H9 (cell line): ENCODE results near the gene HKDC1. TPM values are rescaled to one million over a fixed set of nuclear protein-coding genes. Genes with fewer than 3 reads are reported as not detected.

Experiments
- DNase-seq: peaks from one replicate; pipeline ENCODE4 v3.0.0-alpha.2; 2017
- H2AFZ ChIP-seq: one replicate; pipeline ENCODE4 v1.6.1; 2013; ENCODE audit warnings: mild to moderate bottlenecking, low read length, control low read depth, moderate library complexity
- H2AK5ac ChIP-seq: 2 replicates; pipeline ENCODE4 v1.6.1; 2013; ENCODE audit warnings: low read length, control low read depth, mixed read lengths; ENCODE audit not compliant: insufficient read length
- H2BK120ac ChIP-seq: one replicate; pipeline ENCODE4 v1.6.1; 2013; ENCODE audit warnings: low read depth, mild to moderate bottlenecking, low read length, control low read depth, inconsistent platforms; ENCODE audit not compliant: poor library complexity, severe bottlenecking
- H2BK12ac ChIP-seq: 2 replicates; pipeline ENCODE4 v1.6.1; 2013; ENCODE audit warnings: low read length, control low read depth, mixed read lengths, low read depth; ENCODE audit not compliant: insufficient read length
- H2BK15ac ChIP-seq: 2 replicates; pipeline ENCODE4 v1.6.1; 2013; ENCODE audit warnings: low read depth, low read length, control low read depth
- H2BK20ac ChIP-seq: one replicate; pipeline ENCODE4 v1.6.1; 2013; ENCODE audit warnings: low read depth, mild to moderate bottlenecking, low read length, control low read depth, inconsistent platforms; ENCODE audit not compliant: poor library complexity, severe bottlenecking
- H2BK5ac ChIP-seq: 2 replicates; pipeline ENCODE4 v1.6.1; 2013; ENCODE audit warnings: low read length, control low read depth, mixed read lengths; ENCODE audit not compliant: insufficient read length
- H3K14ac ChIP-seq: 2 replicates; pipeline ENCODE4 v1.6.1; 2013; ENCODE audit warnings: low read length, control low read depth; ENCODE audit not compliant: insufficient read depth
- H3K18ac ChIP-seq: 2 replicates; pipeline ENCODE4 v1.6.1; 2013; ENCODE audit warnings: low read depth, mild to moderate bottlenecking, mixed read lengths, low read length, control low read depth; ENCODE audit not compliant: insufficient read length
- H3K23ac ChIP-seq: 2 replicates; pipeline ENCODE4 v1.6.1; 2013; ENCODE audit warnings: low read length, control low read depth, mixed read lengths, low read depth; ENCODE audit not compliant: insufficient read length
- H3K23me2 ChIP-seq: 2 replicates; pipeline ENCODE4 v1.6.1; 2013; ENCODE audit warnings: low read depth, mild to moderate bottlenecking, mixed read lengths, low read length, control low read depth; ENCODE audit not compliant: insufficient read length, poor library complexity, severe bottlenecking
- H3K27ac ChIP-seq: 2 replicates; pipeline ENCODE4 v1.5.1; 2013; ENCODE audit warnings: low read length, control low read depth, mixed read lengths, low read depth; ENCODE audit not compliant: insufficient read length
- H3K27me3 ChIP-seq: 2 replicates; pipeline ENCODE4 v1.6.1; 2013; ENCODE audit warnings: low read length, control low read depth, inconsistent platforms; ENCODE audit not compliant: insufficient read depth
- H3K4ac ChIP-seq: 2 replicates; pipeline ENCODE4 v1.6.1; 2013; ENCODE audit warnings: low read depth, mild to moderate bottlenecking, control low read depth, inconsistent platforms, low read length, moderate library complexity
- H3K4me1 ChIP-seq: 2 replicates; pipeline ENCODE4 v1.6.1; 2013; ENCODE audit warnings: low read length, control low read depth, inconsistent platforms; ENCODE audit not compliant: insufficient read depth
- H3K4me2 ChIP-seq: 2 replicates; pipeline ENCODE4 v1.6.1; 2013; ENCODE audit warnings: low read length, control low read depth, mixed read lengths; ENCODE audit not compliant: insufficient read length, insufficient read depth
- H3K56ac ChIP-seq: 2 replicates; pipeline ENCODE4 v1.6.1; 2013; ENCODE audit warnings: low read depth, mild to moderate bottlenecking, mixed read lengths, low read length, control low read depth; ENCODE audit not compliant: insufficient read length
- H3K79me1 ChIP-seq: 2 replicates; pipeline ENCODE4 v1.6.1; 2013; ENCODE audit warnings: low read depth, mild to moderate bottlenecking, moderate library complexity, low read length, control low read depth, inconsistent platforms; ENCODE audit not compliant: insufficient read depth, poor library complexity, severe bottlenecking
- H3K79me2 ChIP-seq: 2 replicates; pipeline ENCODE4 v1.6.1; 2013; ENCODE audit warnings: low read length, control low read depth, inconsistent platforms; ENCODE audit not compliant: insufficient read depth
- H3K9ac ChIP-seq: 2 replicates; pipeline ENCODE4 v1.6.1; 2013; ENCODE audit warnings: low read length, control low read depth, mixed read lengths; ENCODE audit not compliant: insufficient read length; ENCODE audit errors: extremely low read depth
- H3K9me3 ChIP-seq: one replicate; pipeline ENCODE4 v1.6.1; 2013; ENCODE audit warnings: low read depth, low read length, inconsistent platforms; ENCODE audit not compliant: control insufficient read depth
- H3T11ph ChIP-seq: one replicate; pipeline ENCODE4 v1.6.1; 2013; ENCODE audit warnings: mild to moderate bottlenecking, low read length, control low read depth, inconsistent platforms
- H4K20me1 ChIP-seq: one replicate; pipeline ENCODE4 v1.6.1; 2013; ENCODE audit not compliant: control insufficient read depth, insufficient read length, insufficient read depth
- H4K5ac ChIP-seq: 2 replicates; pipeline ENCODE4 v1.6.1; 2013; ENCODE audit warnings: low read depth, mild to moderate bottlenecking, mixed read lengths, low read length, control low read depth; ENCODE audit not compliant: insufficient read length
- H4K8ac ChIP-seq: replicated peaks from 2 replicates; pipeline ENCODE4 v1.6.1; 2013; ENCODE audit warnings: low read length, control low read depth, mixed read lengths, low read depth; ENCODE audit not compliant: insufficient read length
- H4K91ac ChIP-seq: 2 replicates; pipeline ENCODE4 v1.6.1; 2013; ENCODE audit warnings: low read depth, mild to moderate bottlenecking, moderate library complexity, mixed read lengths, low read length, control low read depth; ENCODE audit not compliant: insufficient read length
- H3K27ac Mint-ChIP-seq, 3 experiments: 2 replicates in 2 of 3; 3 replicates in 1 of 3; pipeline ENCODE4 v1.8.0; 2020 to 2021; ENCODE audit warnings: mixed read lengths in 3 of 3, mild to moderate bottlenecking in 1 of 3, moderate library complexity in 1 of 3
- H3K27me3 Mint-ChIP-seq: 2 replicates; pipeline ENCODE4 v1.8.0; 2021; ENCODE audit warnings: low read depth, mild to moderate bottlenecking, moderate library complexity, mixed read lengths
- H3K36me3 Mint-ChIP-seq, 3 experiments: 2 replicates in 2 of 3; 3 replicates in 1 of 3; pipeline ENCODE4 v1.8.0; 2020 to 2021; ENCODE audit warnings: low read depth in 3 of 3, mixed read lengths in 3 of 3; ENCODE audit not compliant: insufficient read depth in 1 of 3
- H3K4me1 Mint-ChIP-seq, 2 experiments: 2 replicates each; pipeline ENCODE4 v1.8.0; 2020; ENCODE audit warnings: mixed read lengths in 2 of 2
- H3K4me3 Mint-ChIP-seq, 2 experiments: 2 replicates in 1 of 2; 3 replicates in 1 of 2; pipeline ENCODE4 v1.8.0; 2020 to 2021; ENCODE audit warnings: mild to moderate bottlenecking in 2 of 2, mixed read lengths in 2 of 2, moderate library complexity in 1 of 2
- H3K9me3 Mint-ChIP-seq, 2 experiments: 2 replicates in 1 of 2; 3 replicates in 1 of 2; pipeline ENCODE4 v1.8.0; 2020; ENCODE audit warnings: mild to moderate bottlenecking in 2 of 2, mixed read lengths in 2 of 2, moderate library complexity in 1 of 2
- CTCF ChIP-seq: fragments of 200-600 bp; sonication (generic); conservative IDR thresholded peaks from 3 replicates; pipeline ENCODE4 v1.8.0; 2021; ENCODE audit warnings: antibody characterized with exemption, mild to moderate bottlenecking
- WGBS: extraction: QIAGEN DNeasy Blood & Tissue Kit; methylation state at CpG from one replicate; pipeline ENCODE4 v1.1.7; 2013; ENCODE audit warnings: missing lambda C conversion rate, low lambda C conversion rate, mixed read lengths; ENCODE audit not compliant: insufficient read length; ENCODE audit errors: extremely low coverage; 5-methylcytosine and 5-hydroxymethylcytosine counted together
- total RNA-seq: library from RNA; stranded (reverse); gene quantifications from 2 replicates; pipeline ENCODE4 v1.2.1, GENCODE V29; 2021

HKDC1 gene
- total RNA-seq, 1 experiment from 2014 or later = not detected

GRCh38 chr10:69276503-69276902, 56.4 kb downstream of the HKDC1 start:
- no CpG with 5 or more reads among the region's 6 CpGs for WGBS

More at GRCh38 chr10:69276503-69276902, 56.4 kb downstream of the HKDC1 start:
- Histone ChIP-seq H3K14ac (no peak overlapping the region), H4K8ac (no peak overlapping the region), H3K27ac (no peak overlapping the region), H3K4me1 (peaks cover 4% of the 10 kb centered on the region; the same call in 1 of the 2 replicates), H2AFZ (no peak overlapping the region), H3K79me1 (no peaks in the 10 kb centered on the region), H2BK120ac (no peak overlapping the region), H3K27me3 (no peaks in the 10 kb centered on the region), H3K18ac (no peak overlapping the region), H3K23me2 (no peaks in the 10 kb centered on the region), H4K20me1 (no peaks in the 10 kb centered on the region), H3T11ph (no peak overlapping the region), H3K79me2 (no peaks in the 10 kb centered on the region), H2BK20ac (no peak overlapping the region), H3K23ac (no peak overlapping the region), H2BK12ac (no peak overlapping the region), H4K91ac (no peak overlapping the region), H2AK5ac (no peak overlapping the region), H2BK15ac (no peak overlapping the region), H3K9ac (no peak overlapping the region), H3K4me2 (no peak overlapping the region), H3K4ac (no peak overlapping the region), H2BK5ac (no peak overlapping the region), H3K56ac (no peak overlapping the region), H3K9me3 (no peaks in the 10 kb centered on the region), H4K5ac (no peak overlapping the region)
- Mint-ChIP-seq H3K4me3 (no peak overlapping the region), H3K27me3 (peaks cover 6% of the 10 kb centered on the region), H3K9me3 (peaks cover 0 to 2% of the 10 kb centered on the region in 2 experiments; a peak in 2 of 5 replicates), H3K4me1 (peaks cover 15 to 16% of the 10 kb centered on the region in 2 experiments), H3K27ac (no peak overlapping the region), H3K36me3 (no peaks in the 10 kb centered on the region)
- TF ChIP-seq CTCF = no peak
- no peak for DNase-seq
